H9 (cell line): Measurements from ENCODE around the gene SRBD1. TPM values are rescaled to one million over a fixed set of nuclear protein-coding genes. Genes with fewer than 3 reads are reported as not detected.

Experiments
- DNase-seq: peaks from one replicate; pipeline ENCODE4 v3.0.0-alpha.2; 2017
- H2AFZ ChIP-seq: one replicate; pipeline ENCODE4 v1.6.1; 2013; ENCODE audit warnings: mild to moderate bottlenecking, low read length, control low read depth, moderate library complexity
- H2AK5ac ChIP-seq: 2 replicates; pipeline ENCODE4 v1.6.1; 2013; ENCODE audit warnings: low read length, control low read depth, mixed read lengths; ENCODE audit not compliant: insufficient read length
- H2BK120ac ChIP-seq: one replicate; pipeline ENCODE4 v1.6.1; 2013; ENCODE audit warnings: low read depth, mild to moderate bottlenecking, low read length, control low read depth, inconsistent platforms; ENCODE audit not compliant: poor library complexity, severe bottlenecking
- H2BK12ac ChIP-seq: 2 replicates; pipeline ENCODE4 v1.6.1; 2013; ENCODE audit warnings: low read length, control low read depth, mixed read lengths, low read depth; ENCODE audit not compliant: insufficient read length
- H2BK15ac ChIP-seq: 2 replicates; pipeline ENCODE4 v1.6.1; 2013; ENCODE audit warnings: low read depth, low read length, control low read depth
- H2BK20ac ChIP-seq: one replicate; pipeline ENCODE4 v1.6.1; 2013; ENCODE audit warnings: low read depth, mild to moderate bottlenecking, low read length, control low read depth, inconsistent platforms; ENCODE audit not compliant: poor library complexity, severe bottlenecking
- H2BK5ac ChIP-seq: 2 replicates; pipeline ENCODE4 v1.6.1; 2013; ENCODE audit warnings: low read length, control low read depth, mixed read lengths; ENCODE audit not compliant: insufficient read length
- H3K14ac ChIP-seq: 2 replicates; pipeline ENCODE4 v1.6.1; 2013; ENCODE audit warnings: low read length, control low read depth; ENCODE audit not compliant: insufficient read depth
- H3K18ac ChIP-seq: 2 replicates; pipeline ENCODE4 v1.6.1; 2013; ENCODE audit warnings: low read depth, mild to moderate bottlenecking, mixed read lengths, low read length, control low read depth; ENCODE audit not compliant: insufficient read length
- H3K23ac ChIP-seq: 2 replicates; pipeline ENCODE4 v1.6.1; 2013; ENCODE audit warnings: low read length, control low read depth, mixed read lengths, low read depth; ENCODE audit not compliant: insufficient read length
- H3K23me2 ChIP-seq: 2 replicates; pipeline ENCODE4 v1.6.1; 2013; ENCODE audit warnings: low read depth, mild to moderate bottlenecking, mixed read lengths, low read length, control low read depth; ENCODE audit not compliant: insufficient read length, poor library complexity, severe bottlenecking
- H3K27ac ChIP-seq: 2 replicates; pipeline ENCODE4 v1.5.1; 2013; ENCODE audit warnings: low read length, control low read depth, mixed read lengths, low read depth; ENCODE audit not compliant: insufficient read length
- H3K27me3 ChIP-seq: 2 replicates; pipeline ENCODE4 v1.6.1; 2013; ENCODE audit warnings: low read length, control low read depth, inconsistent platforms; ENCODE audit not compliant: insufficient read depth
- H3K4ac ChIP-seq: 2 replicates; pipeline ENCODE4 v1.6.1; 2013; ENCODE audit warnings: low read depth, mild to moderate bottlenecking, control low read depth, inconsistent platforms, low read length, moderate library complexity
- H3K4me1 ChIP-seq: 2 replicates; pipeline ENCODE4 v1.6.1; 2013; ENCODE audit warnings: low read length, control low read depth, inconsistent platforms; ENCODE audit not compliant: insufficient read depth
- H3K4me2 ChIP-seq: 2 replicates; pipeline ENCODE4 v1.6.1; 2013; ENCODE audit warnings: low read length, control low read depth, mixed read lengths; ENCODE audit not compliant: insufficient read length, insufficient read depth
- H3K56ac ChIP-seq: 2 replicates; pipeline ENCODE4 v1.6.1; 2013; ENCODE audit warnings: low read depth, mild to moderate bottlenecking, mixed read lengths, low read length, control low read depth; ENCODE audit not compliant: insufficient read length
- H3K79me1 ChIP-seq: 2 replicates; pipeline ENCODE4 v1.6.1; 2013; ENCODE audit warnings: low read depth, mild to moderate bottlenecking, moderate library complexity, low read length, control low read depth, inconsistent platforms; ENCODE audit not compliant: insufficient read depth, poor library complexity, severe bottlenecking
- H3K79me2 ChIP-seq: 2 replicates; pipeline ENCODE4 v1.6.1; 2013; ENCODE audit warnings: low read length, control low read depth, inconsistent platforms; ENCODE audit not compliant: insufficient read depth
- H3K9ac ChIP-seq: 2 replicates; pipeline ENCODE4 v1.6.1; 2013; ENCODE audit warnings: low read length, control low read depth, mixed read lengths; ENCODE audit not compliant: insufficient read length; ENCODE audit errors: extremely low read depth
- H3K9me3 ChIP-seq: one replicate; pipeline ENCODE4 v1.6.1; 2013; ENCODE audit warnings: low read depth, low read length, inconsistent platforms; ENCODE audit not compliant: control insufficient read depth
- H3T11ph ChIP-seq: one replicate; pipeline ENCODE4 v1.6.1; 2013; ENCODE audit warnings: mild to moderate bottlenecking, low read length, control low read depth, inconsistent platforms
- H4K20me1 ChIP-seq: one replicate; pipeline ENCODE4 v1.6.1; 2013; ENCODE audit not compliant: control insufficient read depth, insufficient read length, insufficient read depth
- H4K5ac ChIP-seq: 2 replicates; pipeline ENCODE4 v1.6.1; 2013; ENCODE audit warnings: low read depth, mild to moderate bottlenecking, mixed read lengths, low read length, control low read depth; ENCODE audit not compliant: insufficient read length
- H4K8ac ChIP-seq: replicated peaks from 2 replicates; pipeline ENCODE4 v1.6.1; 2013; ENCODE audit warnings: low read length, control low read depth, mixed read lengths, low read depth; ENCODE audit not compliant: insufficient read length
- H4K91ac ChIP-seq: 2 replicates; pipeline ENCODE4 v1.6.1; 2013; ENCODE audit warnings: low read depth, mild to moderate bottlenecking, moderate library complexity, mixed read lengths, low read length, control low read depth; ENCODE audit not compliant: insufficient read length
- H3K27ac Mint-ChIP-seq, 3 experiments: 2 replicates in 2 of 3; 3 replicates in 1 of 3; pipeline ENCODE4 v1.8.0; 2020 to 2021; ENCODE audit warnings: mixed read lengths in 3 of 3, mild to moderate bottlenecking in 1 of 3, moderate library complexity in 1 of 3
- H3K27me3 Mint-ChIP-seq: 2 replicates; pipeline ENCODE4 v1.8.0; 2021; ENCODE audit warnings: low read depth, mild to moderate bottlenecking, moderate library complexity, mixed read lengths
- H3K36me3 Mint-ChIP-seq, 3 experiments: 2 replicates in 2 of 3; 3 replicates in 1 of 3; pipeline ENCODE4 v1.8.0; 2020 to 2021; ENCODE audit warnings: low read depth in 3 of 3, mixed read lengths in 3 of 3; ENCODE audit not compliant: insufficient read depth in 1 of 3
- H3K4me1 Mint-ChIP-seq, 2 experiments: 2 replicates each; pipeline ENCODE4 v1.8.0; 2020; ENCODE audit warnings: mixed read lengths in 2 of 2
- H3K4me3 Mint-ChIP-seq, 2 experiments: 2 replicates in 1 of 2; 3 replicates in 1 of 2; pipeline ENCODE4 v1.8.0; 2020 to 2021; ENCODE audit warnings: mild to moderate bottlenecking in 2 of 2, mixed read lengths in 2 of 2, moderate library complexity in 1 of 2
- H3K9me3 Mint-ChIP-seq, 2 experiments: 2 replicates in 1 of 2; 3 replicates in 1 of 2; pipeline ENCODE4 v1.8.0; 2020; ENCODE audit warnings: mild to moderate bottlenecking in 2 of 2, mixed read lengths in 2 of 2, moderate library complexity in 1 of 2
- WGBS: extraction: QIAGEN DNeasy Blood & Tissue Kit; methylation state at CpG from one replicate; pipeline ENCODE4 v1.1.7; 2013; ENCODE audit warnings: missing lambda C conversion rate, low lambda C conversion rate, mixed read lengths; ENCODE audit not compliant: insufficient read length; ENCODE audit errors: extremely low coverage; 5-methylcytosine and 5-hydroxymethylcytosine counted together
- total RNA-seq: library from RNA; stranded (reverse); gene quantifications from 2 replicates; pipeline ENCODE4 v1.2.1, GENCODE V29; 2021
- TF ChIP-seq, protein P1 (sequence below): fragments of 200-600 bp; sonication (generic); conservative IDR thresholded peaks from 3 replicates; pipeline ENCODE4 v1.8.0; 2021; ENCODE audit warnings: antibody characterized with exemption, mild to moderate bottlenecking

Gene SRBD1
- total RNA-seq, 1 experiment from 2014 or later = 18.3 TPM

DNA sequence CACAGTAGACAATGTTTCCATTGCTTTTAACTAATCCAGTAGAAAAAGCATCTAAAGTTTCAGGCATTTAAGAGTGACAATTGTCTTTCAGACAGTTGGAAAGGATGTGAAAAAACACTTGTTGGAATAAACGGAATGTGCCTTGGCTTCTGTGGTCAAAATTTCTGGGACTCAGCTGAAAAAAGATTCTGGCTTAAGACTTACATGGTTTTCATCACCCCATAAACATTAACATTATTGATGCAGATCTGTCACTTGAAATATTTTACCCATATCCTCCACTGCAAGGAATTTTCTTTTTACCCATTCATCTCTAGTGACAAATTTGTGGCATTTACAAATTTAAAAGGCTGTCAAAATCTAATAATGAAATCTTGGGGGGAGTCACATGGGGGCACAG is 166.0 kb downstream of the SRBD1 start:
- H2BK120ac ChIP-seq = no peak overlapping the region
- no peak overlapping the region for H3K14ac ChIP-seq
- no peaks in the 10 kb centered on the region for H3K27me3 ChIP-seq
- H3K27ac ChIP-seq = no peak overlapping the region
- TF ChIP-seq, protein P1, sequence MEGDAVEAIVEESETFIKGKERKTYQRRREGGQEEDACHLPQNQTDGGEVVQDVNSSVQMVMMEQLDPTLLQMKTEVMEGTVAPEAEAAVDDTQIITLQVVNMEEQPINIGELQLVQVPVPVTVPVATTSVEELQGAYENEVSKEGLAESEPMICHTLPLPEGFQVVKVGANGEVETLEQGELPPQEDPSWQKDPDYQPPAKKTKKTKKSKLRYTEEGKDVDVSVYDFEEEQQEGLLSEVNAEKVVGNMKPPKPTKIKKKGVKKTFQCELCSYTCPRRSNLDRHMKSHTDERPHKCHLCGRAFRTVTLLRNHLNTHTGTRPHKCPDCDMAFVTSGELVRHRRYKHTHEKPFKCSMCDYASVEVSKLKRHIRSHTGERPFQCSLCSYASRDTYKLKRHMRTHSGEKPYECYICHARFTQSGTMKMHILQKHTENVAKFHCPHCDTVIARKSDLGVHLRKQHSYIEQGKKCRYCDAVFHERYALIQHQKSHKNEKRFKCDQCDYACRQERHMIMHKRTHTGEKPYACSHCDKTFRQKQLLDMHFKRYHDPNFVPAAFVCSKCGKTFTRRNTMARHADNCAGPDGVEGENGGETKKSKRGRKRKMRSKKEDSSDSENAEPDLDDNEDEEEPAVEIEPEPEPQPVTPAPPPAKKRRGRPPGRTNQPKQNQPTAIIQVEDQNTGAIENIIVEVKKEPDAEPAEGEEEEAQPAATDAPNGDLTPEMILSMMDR = no peak
- Mint-ChIP-seq H3K27me3 (no peaks in the 10 kb centered on the region), H3K4me3 (no peak overlapping the region), H3K27ac (no peak overlapping the region), H3K9me3 (no peaks in the 10 kb centered on the region), H3K4me1 (peaks cover 3 to 8% of the 10 kb centered on the region in 2 experiments; a peak in 2 of 4 replicates), H3K36me3 (no peaks in the 10 kb centered on the region; a peak in 1 of 7 replicates)
- DNase-seq = no peak
- no peak overlapping the region for H2BK20ac ChIP-seq
- no peaks in the 10 kb centered on the region; the same call in 1 of the 2 replicates for H3K4me1 ChIP-seq
- no peaks in the 10 kb centered on the region for H3K79me1 ChIP-seq
- no peak overlapping the region for H4K91ac ChIP-seq
- H2BK5ac ChIP-seq = no peak overlapping the region
- no peak overlapping the region for H2AFZ ChIP-seq
- H3K23ac ChIP-seq = no peak overlapping the region
- no peaks in the 10 kb centered on the region for H3K9me3 ChIP-seq
- no peak overlapping the region for H4K5ac ChIP-seq
- H4K20me1 ChIP-seq = no peaks in the 10 kb centered on the region
- H2BK12ac ChIP-seq = no peak overlapping the region
- H3K79me2 ChIP-seq = no peaks in the 10 kb centered on the region
- no peaks in the 10 kb centered on the region for H3K23me2 ChIP-seq
- no peak overlapping the region for H2AK5ac ChIP-seq
- no peak overlapping the region for H3K4ac ChIP-seq
- no peak overlapping the region for H3K56ac ChIP-seq
- H4K8ac ChIP-seq = no peak overlapping the region
- WGBS = no CpG with 5 or more reads among the region's 1 CpG
- no peak overlapping the region for H3T11ph ChIP-seq
- no peak overlapping the region for H3K18ac ChIP-seq
- H3K9ac ChIP-seq = no peak overlapping the region
- H2BK15ac ChIP-seq = no peak overlapping the region
- no peak overlapping the region for H3K4me2 ChIP-seq
